Breast epithelium (tissue), 4 donors: ENCODE data around the gene ARHGAP21. TPM values are rescaled to one million over a fixed set of nuclear protein-coding genes. Genes with fewer than 3 reads are reported as not detected.

ENCODE experiments used
- DNase-seq, 2 donors: peaks; one replicate each; pipeline ENCODE4 v3.0.0-alpha.2; 2019; ENCODE audit warnings: low spot score in 2 of 2
- H3K27ac ChIP-seq, 2 donors: fragments of 200-600 bp; sonication (generic) in 1 of 2; one replicate each; pipeline ENCODE4 v1.5.1; 2016 to 2019; ENCODE audit warnings: mild to moderate bottlenecking in 1 of 2
- H3K27me3 ChIP-seq, 2 donors: fragments of 200-600 bp; sonication (generic) in 1 of 2; one replicate each; pipeline versions ENCODE4 v1.5.1 to v1.6.0; 2017 to 2019; ENCODE audit warnings: control low read depth in 1 of 2, mild to moderate bottlenecking in 1 of 2
- H3K36me3 ChIP-seq: fragments of 200-600 bp; one replicate; pipeline ENCODE4 v1.5.1; 2019
- H3K4me1 ChIP-seq, 2 donors: fragments of 200-600 bp; sonication (generic); one replicate each; pipeline ENCODE4 v1.5.1; 2016 to 2019; ENCODE audit warnings: control low read depth in 1 of 2
- H3K4me3 ChIP-seq, 3 donors: fragments of 200-600 bp; sonication (generic); 1 replicate in 2 of 3; 2 replicates in 1 of 3; pipeline ENCODE4 v1.5.1; 2016 to 2019; ENCODE audit warnings: mild to moderate bottlenecking in 3 of 3, moderate library complexity in 2 of 3
- H3K9me3 ChIP-seq, 2 donors: fragments of 200-600 bp; sonication (generic) in 1 of 2; one replicate each; pipeline ENCODE4 v1.5.1; 2016 to 2019; ENCODE audit warnings: control low read depth in 1 of 2
- POLR2A ChIP-seq: fragments of 450-650 bp; IDR thresholded peaks from one replicate; pipeline ENCODE4 v1.6.1; 2016; ENCODE audit warnings: antibody characterized with exemption, mild to moderate bottlenecking, moderate library complexity
- POLR2AphosphoS5 ChIP-seq, 3 donors: sonication (generic); formaldehyde crosslinking; IDR thresholded peaks; one replicate each; pipeline ENCODE4 v1.6.1; 2017; ENCODE audit warnings: antibody characterized with exemption in 3 of 3
- intact Hi-C: fragments of 100-400 bp; cut with DNase I; formaldehyde crosslinking; loops from one replicate; pipeline ENCODE4 v1.15.1; 2023; ENCODE audit warnings: low total_unique reads
- total RNA-seq, 3 donors: library from RNA; depleted of rRNA; stranded (reverse); fragments of >200 nt; gene quantifications; one replicate each; pipeline ENCODE4 v1.1.0, GENCODE V29; 2016
- TF ChIP-seq, protein P1 (sequence below), 3 donors: fragments of 450-650 bp; IDR thresholded peaks; one replicate each; pipeline ENCODE4 v1.5.1; 2016 to 2017; ENCODE audit warnings: antibody characterized with exemption in 3 of 3, mild to moderate bottlenecking in 3 of 3, moderate library complexity in 3 of 3

ARHGAP21 gene
- total RNA-seq, 3 donors from 2014 or later, result 67.5 to 203 (median 105) TPM

DNA sequence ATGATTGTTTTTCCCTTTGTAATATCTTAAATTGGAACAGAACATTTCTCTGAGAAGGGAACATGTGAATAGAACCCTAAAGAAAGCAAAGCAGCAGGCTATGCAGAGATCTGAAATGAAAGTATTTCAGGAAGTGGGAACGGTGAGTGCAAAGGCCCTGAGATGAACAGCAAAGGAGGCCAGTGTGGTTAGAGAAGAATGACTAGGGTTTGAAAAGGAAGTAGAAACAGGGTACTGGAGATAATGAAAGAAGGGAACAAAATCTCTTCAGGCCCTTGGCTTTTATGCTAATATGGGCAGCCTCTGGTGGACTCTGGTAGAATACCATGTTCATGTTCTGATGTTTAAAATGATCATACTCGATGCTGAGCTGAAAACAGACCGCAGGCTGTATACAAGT lies 22.2 kb downstream of the ARHGAP21 start:
- DNase-seq, result no peak

DNA sequence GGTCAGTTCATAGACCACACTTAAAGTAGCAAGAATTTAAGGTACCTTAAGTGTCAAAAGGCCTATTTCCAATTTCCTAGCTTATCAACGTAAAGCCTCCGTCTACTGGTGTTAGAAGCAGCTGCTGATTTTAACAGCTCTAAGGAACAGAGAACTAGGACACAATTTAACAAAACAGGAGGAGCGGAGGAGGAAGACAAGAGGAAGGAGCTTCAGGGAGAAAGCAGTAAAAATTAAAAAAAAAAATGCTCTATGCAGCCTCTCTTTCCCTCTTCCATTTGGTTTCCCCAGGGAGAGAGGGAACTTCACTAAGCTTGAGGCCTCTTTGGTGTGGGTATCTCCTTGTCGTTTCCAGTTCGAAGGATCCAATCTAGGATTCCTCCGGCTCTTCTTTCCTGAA lies 22.7 kb downstream of the ARHGAP21 start:
- no peak overlapping the region for H3K4me3 ChIP-seq
- no peaks in the 10 kb centered on the region for H3K27me3 ChIP-seq
- no peaks in the 10 kb centered on the region for H3K9me3 ChIP-seq
- TF ChIP-seq, protein P1, sequence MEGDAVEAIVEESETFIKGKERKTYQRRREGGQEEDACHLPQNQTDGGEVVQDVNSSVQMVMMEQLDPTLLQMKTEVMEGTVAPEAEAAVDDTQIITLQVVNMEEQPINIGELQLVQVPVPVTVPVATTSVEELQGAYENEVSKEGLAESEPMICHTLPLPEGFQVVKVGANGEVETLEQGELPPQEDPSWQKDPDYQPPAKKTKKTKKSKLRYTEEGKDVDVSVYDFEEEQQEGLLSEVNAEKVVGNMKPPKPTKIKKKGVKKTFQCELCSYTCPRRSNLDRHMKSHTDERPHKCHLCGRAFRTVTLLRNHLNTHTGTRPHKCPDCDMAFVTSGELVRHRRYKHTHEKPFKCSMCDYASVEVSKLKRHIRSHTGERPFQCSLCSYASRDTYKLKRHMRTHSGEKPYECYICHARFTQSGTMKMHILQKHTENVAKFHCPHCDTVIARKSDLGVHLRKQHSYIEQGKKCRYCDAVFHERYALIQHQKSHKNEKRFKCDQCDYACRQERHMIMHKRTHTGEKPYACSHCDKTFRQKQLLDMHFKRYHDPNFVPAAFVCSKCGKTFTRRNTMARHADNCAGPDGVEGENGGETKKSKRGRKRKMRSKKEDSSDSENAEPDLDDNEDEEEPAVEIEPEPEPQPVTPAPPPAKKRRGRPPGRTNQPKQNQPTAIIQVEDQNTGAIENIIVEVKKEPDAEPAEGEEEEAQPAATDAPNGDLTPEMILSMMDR (IDR thresholded peaks at IDR 0.05), result no peak
- TF ChIP-seq POLR2A (no peak), POLR2AphosphoS5 (IDR thresholded peaks at IDR 0.05) (no peak)
- intact Hi-C loops, result loop anchor here (10.0 kb wide), 1 partner anchor 626 kb away; no protein-coding TSS in a partner anchor
- no peaks in the 10 kb centered on the region for H3K4me1 ChIP-seq
- no peaks in the 10 kb centered on the region for H3K36me3 ChIP-seq
- DNase-seq, result no peak
- H3K27ac ChIP-seq, result no peak overlapping the region

More for the DNA sequence above, 22.2 kb downstream of the ARHGAP21 start:
- intact Hi-C loops, result loop anchor here (10.0 kb wide), 1 partner anchor 627 kb away; no protein-coding TSS in a partner anchor
- no peaks in the 10 kb centered on the region for H3K27me3 ChIP-seq
- H3K27ac ChIP-seq, result peak overlapping the region in 1 of 2 donors; percentile 30
- no peak overlapping the region for H3K4me3 ChIP-seq
- no peaks in the 10 kb centered on the region for H3K36me3 ChIP-seq
- no peaks in the 10 kb centered on the region for H3K9me3 ChIP-seq
- peaks cover 0 to under 1% of the 10 kb centered on the region in 2 donors for H3K4me1 ChIP-seq
- TF ChIP-seq POLR2A (no peak), POLR2AphosphoS5 (IDR thresholded peaks at IDR 0.05) (no peak)
- TF ChIP-seq, protein P1 (IDR thresholded peaks at IDR 0.05), result no peak

DNA sequence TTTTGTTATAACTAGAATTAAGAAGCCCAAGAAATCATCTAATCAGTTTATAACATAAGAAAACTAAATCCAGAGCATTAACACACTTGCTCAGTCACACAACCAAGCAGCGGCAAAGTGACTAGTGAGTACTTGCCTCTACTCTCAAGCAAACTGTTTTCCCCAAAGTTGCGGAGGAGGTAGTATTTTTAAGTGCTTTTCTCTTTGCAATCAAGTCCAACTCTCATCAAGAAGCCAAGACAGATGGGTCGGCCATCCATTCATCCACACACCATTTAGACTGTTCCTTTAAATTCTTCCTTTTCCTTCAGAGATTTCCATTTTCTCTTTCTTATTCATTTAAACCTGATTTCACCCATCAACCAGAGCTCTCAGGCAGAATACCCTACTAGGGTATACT lies 25.4 kb downstream of the ARHGAP21 start:
- no peak overlapping the region for H3K27ac ChIP-seq
- intact Hi-C loops, result no loop called here

GRCh38 chr10:24697080-24697479 lies 26.6 kb downstream of the ARHGAP21 start:
- H3K9me3 ChIP-seq, result no peaks in the 10 kb centered on the region
- no peak overlapping the region for H3K27ac ChIP-seq
- no peak for TF ChIP-seq POLR2A
- TF ChIP-seq, protein P1 (IDR thresholded peaks at IDR 0.05), result no peak
- TF ChIP-seq POLR2AphosphoS5 (IDR thresholded peaks at IDR 0.05), result no peak
- H3K27me3 ChIP-seq, result no peaks in the 10 kb centered on the region
- intact Hi-C loops, result no loop called here
- H3K36me3 ChIP-seq, result no peaks in the 10 kb centered on the region
- no peaks in the 10 kb centered on the region for H3K4me1 ChIP-seq
- no peak for DNase-seq
- no peak overlapping the region for H3K4me3 ChIP-seq

More for the DNA sequence above, 25.4 kb downstream of the ARHGAP21 start:
- Histone ChIP-seq H3K36me3 (no peaks in the 10 kb centered on the region), H3K9me3 (no peaks in the 10 kb centered on the region), H3K4me1 (no peaks in the 10 kb centered on the region), H3K4me3 (no peak overlapping the region), H3K27me3 (no peaks in the 10 kb centered on the region)
- TF ChIP-seq POLR2AphosphoS5 (IDR thresholded peaks at IDR 0.05) (no peak), POLR2A (no peak)
- TF ChIP-seq, protein P1 (IDR thresholded peaks at IDR 0.05), result no peak
- DNase-seq, result no peak

- no peaks in the 10 kb centered on the region for H3K9me3 ChIP-seq
- TF ChIP-seq POLR2AphosphoS5 (IDR thresholded peaks at IDR 0.05) (no peak), POLR2A (no peak)
- TF ChIP-seq, protein P1 (IDR thresholded peaks at IDR 0.05), result no peak
- intact Hi-C loops, result no loop called here
- H3K4me1 ChIP-seq, result no peaks in the 10 kb centered on the region
- no peak for DNase-seq
- no peaks in the 10 kb centered on the region for H3K36me3 ChIP-seq
- no peak overlapping the region for H3K27ac ChIP-seq
- no peaks in the 10 kb centered on the region for H3K27me3 ChIP-seq
- no peak overlapping the region for H3K4me3 ChIP-seq
These were observed 28.2 kb downstream of the ARHGAP21 start for GRCh38 chr10:24695452-24695851.
